Trophoblast cell (in vitro differentiated cells and primary cell): ENCODE results near the gene LRRC3B.
A peak's percentile ranks its signal among the peaks of the same experiment; 100 is the strongest.

Experiments used
- DNase-seq, 2 donors: peaks; one replicate each; pipeline ENCODE4 v3.0.0-alpha.2; 2016
- H2AFZ ChIP-seq: 2 replicates; pipeline ENCODE4 v1.6.1; 2013; ENCODE audit warnings: low read length, moderate library complexity, mild to moderate bottlenecking; ENCODE audit not compliant: insufficient read depth, poor library complexity
- H2AK5ac ChIP-seq: 2 replicates; pipeline ENCODE4 v1.6.1; 2013; ENCODE audit warnings: mild to moderate bottlenecking, low read length
- H2BK120ac ChIP-seq: 2 replicates; pipeline ENCODE4 v1.6.1; 2013; ENCODE audit warnings: low read length, mild to moderate bottlenecking, moderate library complexity; ENCODE audit not compliant: insufficient read depth, poor library complexity
- H2BK12ac ChIP-seq: 2 replicates; pipeline ENCODE4 v1.6.1; 2013; ENCODE audit warnings: mild to moderate bottlenecking, low read length, moderate library complexity
- H2BK5ac ChIP-seq: 2 replicates; pipeline ENCODE4 v1.6.1; 2013; ENCODE audit warnings: low read length, low read depth, moderate library complexity, mild to moderate bottlenecking; ENCODE audit not compliant: poor library complexity
- H3K14ac ChIP-seq: 2 replicates; pipeline ENCODE4 v1.6.1; 2013; ENCODE audit warnings: mild to moderate bottlenecking, low read length
- H3K18ac ChIP-seq: 2 replicates; pipeline ENCODE4 v1.6.1; 2013; ENCODE audit warnings: mild to moderate bottlenecking, low read length
- H3K23ac ChIP-seq: 2 replicates; pipeline ENCODE4 v1.6.1; 2013; ENCODE audit warnings: low read length
- H3K27ac ChIP-seq: 2 replicates; pipeline ENCODE4 v1.5.1; 2013; ENCODE audit warnings: low read depth, mild to moderate bottlenecking, inconsistent platforms, low read length, moderate library complexity
- H3K27me3 ChIP-seq: 2 replicates; pipeline ENCODE4 v1.6.1; 2013; ENCODE audit warnings: inconsistent platforms, mild to moderate bottlenecking, low read length, moderate library complexity; ENCODE audit not compliant: insufficient read depth
- H3K36me3 ChIP-seq, 2 experiments: 1 replicate in 1 of 2; 2 replicates in 1 of 2; pipeline ENCODE4 v1.6.1; 2013; ENCODE audit warnings: low read length in 2 of 2, mild to moderate bottlenecking in 2 of 2, moderate library complexity in 1 of 2; ENCODE audit not compliant: insufficient read depth in 2 of 2, control insufficient read depth in 1 of 2
- H3K4ac ChIP-seq: 2 replicates; pipeline ENCODE4 v1.6.1; 2013; ENCODE audit warnings: low read depth, mild to moderate bottlenecking, low read length, moderate library complexity
- H3K4me1 ChIP-seq, 2 experiments: 1 replicate in 1 of 2; 2 replicates in 1 of 2; pipeline ENCODE4 v1.6.1; 2013; ENCODE audit warnings: low read length in 2 of 2, mild to moderate bottlenecking in 2 of 2, moderate library complexity in 1 of 2; ENCODE audit not compliant: insufficient read depth in 2 of 2, control insufficient read depth in 1 of 2
- H3K4me2 ChIP-seq: 2 replicates; pipeline ENCODE4 v1.6.1; 2013; ENCODE audit warnings: inconsistent platforms, mild to moderate bottlenecking, low read length, moderate library complexity
- H3K4me3 ChIP-seq: 2 replicates; pipeline ENCODE4 v1.5.1; 2013; ENCODE audit warnings: mild to moderate bottlenecking, low read depth, low read length, inconsistent platforms
- H3K79me1 ChIP-seq: one replicate; pipeline ENCODE4 v1.6.1; 2013; ENCODE audit warnings: low read length
- H3K79me2 ChIP-seq: 2 replicates; pipeline ENCODE4 v1.6.1; 2013; ENCODE audit warnings: low read length, mild to moderate bottlenecking; ENCODE audit not compliant: control insufficient read depth, insufficient read depth, poor library complexity
- H3K9ac ChIP-seq: 2 replicates; pipeline ENCODE4 v1.6.1; 2013; ENCODE audit warnings: mild to moderate bottlenecking, low read length
- H3K9me3 ChIP-seq: 2 replicates; pipeline ENCODE4 v1.6.1; 2013; ENCODE audit warnings: low read depth, mild to moderate bottlenecking, control low read depth, inconsistent platforms, low read length; ENCODE audit not compliant: insufficient read depth
- H4K12ac ChIP-seq: 2 replicates; pipeline ENCODE4 v1.6.1; 2013; ENCODE audit warnings: low read depth, mild to moderate bottlenecking, low read length, moderate library complexity
- H4K8ac ChIP-seq: 2 replicates; pipeline ENCODE4 v1.6.1; 2013; ENCODE audit warnings: low read depth, mild to moderate bottlenecking, low read length, moderate library complexity
- H4K91ac ChIP-seq: one replicate; pipeline ENCODE4 v1.6.1; 2013; ENCODE audit warnings: low read depth, mild to moderate bottlenecking, low read length, moderate library complexity
- WGBS: extraction: QIAGEN DNeasy Blood & Tissue Kit; methylation state at CpG from one replicate; pipeline ENCODE4 v1.1.7; 2013; ENCODE audit warnings: missing lambda C conversion rate; ENCODE audit not compliant: insufficient read length, insufficient coverage; ENCODE audit errors: extremely low coverage; 5-methylcytosine and 5-hydroxymethylcytosine counted together

Gene LRRC3B

GRCh38 chr3:26624209-26624765, 1.7 kb downstream of the LRRC3B start:
- Histone ChIP-seq H3K27me3 (peaks cover 22% of the 10 kb centered on the region), H3K4me1 (peaks cover 2 to 16% of the 10 kb centered on the region in 2 experiments), H3K4me3 (peak overlapping the region; percentile 71), H3K14ac (no peak overlapping the region), H4K8ac (no peak overlapping the region), H2AFZ (peak overlapping the region; percentile 4), H3K4ac (no peak overlapping the region), H3K79me1 (no peaks in the 10 kb centered on the region), H3K4me2 (peak overlapping the region; percentile 82), H3K36me3 (no peaks in the 10 kb centered on the region), H2BK120ac (no peak overlapping the region), H3K79me2 (peaks cover 2% of the 10 kb centered on the region), H2BK12ac (no peak overlapping the region), H3K9me3 (no peaks in the 10 kb centered on the region), H4K91ac (no peak overlapping the region), H3K27ac (no peak overlapping the region), H3K18ac (no peak overlapping the region), H3K23ac (no peak overlapping the region), H2BK5ac (no peak overlapping the region), H4K12ac (no peak overlapping the region), H3K9ac (no peak overlapping the region), H2AK5ac (no peak overlapping the region)
- no peak for DNase-seq
- no CpG with 5 or more reads among the region's 28 CpGs for WGBS

DNA sequence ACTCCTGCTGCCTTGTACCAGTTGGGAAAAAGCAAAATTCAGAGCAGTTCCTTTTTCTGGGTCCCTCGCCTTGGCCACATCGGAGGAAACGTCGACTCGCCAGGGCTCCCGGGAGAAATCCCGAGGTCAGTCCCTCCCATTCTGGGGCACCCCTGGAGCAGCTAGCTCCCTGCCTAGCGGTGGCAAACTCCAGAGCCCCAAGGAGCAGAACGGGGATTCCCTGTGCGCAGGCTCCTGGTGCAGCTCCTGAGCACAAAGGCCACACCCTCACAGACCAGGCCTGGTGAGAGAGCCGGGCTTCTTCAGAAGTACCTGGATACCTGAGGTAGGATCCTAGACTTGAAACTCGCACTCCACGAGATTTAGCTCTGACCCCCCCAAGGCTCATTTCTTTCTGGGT, 2.6 kb downstream of the LRRC3B start:
- Histone ChIP-seq H3K4me1 (peaks cover 2 to 16% of the 10 kb centered on the region in 2 experiments), H2AFZ (no peak overlapping the region), H3K23ac (no peak overlapping the region), H4K91ac (no peak overlapping the region), H3K36me3 (no peaks in the 10 kb centered on the region), H3K4me3 (no peak overlapping the region), H3K18ac (no peak overlapping the region), H3K27me3 (peaks cover 22% of the 10 kb centered on the region), H2AK5ac (no peak overlapping the region), H3K79me2 (peaks cover 2% of the 10 kb centered on the region), H2BK120ac (no peak overlapping the region), H2BK5ac (no peak overlapping the region), H3K79me1 (no peaks in the 10 kb centered on the region), H3K4me2 (peak overlapping the region; percentile 82), H3K14ac (no peak overlapping the region), H3K9ac (no peak overlapping the region), H4K8ac (no peak overlapping the region), H3K27ac (no peak overlapping the region), H3K9me3 (no peaks in the 10 kb centered on the region), H2BK12ac (no peak overlapping the region), H4K12ac (no peak overlapping the region), H3K4ac (no peak overlapping the region)
- DNase-seq, result no peak
- WGBS, result no CpG with 5 or more reads among the region's 13 CpGs

GRCh38 chr3:26627080-26627479, 4.5 kb downstream of the LRRC3B start:
- Histone ChIP-seq H3K9me3 (no peaks in the 10 kb centered on the region), H4K91ac (no peak overlapping the region)

GRCh38 chr3:26628915-26629314, 6.3 kb downstream of the LRRC3B start:
- peaks cover 2 to 9% of the 10 kb centered on the region in 2 experiments for H3K4me1 ChIP-seq
- peaks cover 9% of the 10 kb centered on the region for H3K27me3 ChIP-seq
- WGBS, result no CpG with 5 or more reads among the region's 1 CpG
- H3K14ac ChIP-seq, result no peak overlapping the region
- no peak overlapping the region for H3K4me2 ChIP-seq
- no peak overlapping the region for H2BK120ac ChIP-seq
- no peak overlapping the region for H2BK12ac ChIP-seq
- no peak overlapping the region for H2AFZ ChIP-seq
- H3K27ac ChIP-seq, result no peak overlapping the region
- no peaks in the 10 kb centered on the region for H3K79me1 ChIP-seq
- no peak overlapping the region for H2BK5ac ChIP-seq
- H4K91ac ChIP-seq, result no peak overlapping the region
- H3K79me2 ChIP-seq, result no peaks in the 10 kb centered on the region
- H3K4me3 ChIP-seq, result no peak overlapping the region
- no peak overlapping the region for H3K9ac ChIP-seq
- H3K9me3 ChIP-seq, result no peaks in the 10 kb centered on the region
- no peak overlapping the region for H4K8ac ChIP-seq
- H3K18ac ChIP-seq, result no peak overlapping the region
- no peaks in the 10 kb centered on the region for H3K36me3 ChIP-seq
- H3K4ac ChIP-seq, result no peak overlapping the region
- H2AK5ac ChIP-seq, result no peak overlapping the region
- no peak overlapping the region for H3K23ac ChIP-seq
- no peak for DNase-seq
- no peak overlapping the region for H4K12ac ChIP-seq

More at GRCh38 chr3:26627080-26627479, 4.5 kb downstream of the LRRC3B start:
- no peak overlapping the region for H3K27ac ChIP-seq
- peaks cover 2 to 13% of the 10 kb centered on the region in 2 experiments for H3K4me1 ChIP-seq
- no peak overlapping the region for H2BK120ac ChIP-seq
- H3K27me3 ChIP-seq, result peaks cover 20% of the 10 kb centered on the region
- no peak overlapping the region for H3K4ac ChIP-seq
- no peak overlapping the region for H3K4me3 ChIP-seq
- H3K79me2 ChIP-seq, result peaks cover 2% of the 10 kb centered on the region
- H2AFZ ChIP-seq, result no peak overlapping the region
- H3K23ac ChIP-seq, result no peak overlapping the region
- WGBS, result no CpG with 5 or more reads among the region's 4 CpGs
- DNase-seq, result no peak
- H2BK12ac ChIP-seq, result no peak overlapping the region
- H3K9ac ChIP-seq, result no peak overlapping the region
- H3K14ac ChIP-seq, result no peak overlapping the region
- no peak overlapping the region for H4K8ac ChIP-seq
- no peak overlapping the region for H2AK5ac ChIP-seq
- H3K4me2 ChIP-seq, result no peak overlapping the region
- H3K18ac ChIP-seq, result no peak overlapping the region
- no peaks in the 10 kb centered on the region for H3K79me1 ChIP-seq
- no peaks in the 10 kb centered on the region for H3K36me3 ChIP-seq
- no peak overlapping the region for H4K12ac ChIP-seq
- no peak overlapping the region for H2BK5ac ChIP-seq
